ENCODE results near the gene DENND2A. TPM values are rescaled to one million over a fixed set of nuclear protein-coding genes. Genes with fewer than 3 reads are reported as not detected.
"Not testable (repeated sequence)": the region's sequence is repeated elsewhere in the genome, so short reads cannot be mapped to it uniquely, and the experiment has no call there.

Gene DENND2A
- total RNA-seq, 1 donor from 2014 or later, result 25.7 TPM

DNA sequence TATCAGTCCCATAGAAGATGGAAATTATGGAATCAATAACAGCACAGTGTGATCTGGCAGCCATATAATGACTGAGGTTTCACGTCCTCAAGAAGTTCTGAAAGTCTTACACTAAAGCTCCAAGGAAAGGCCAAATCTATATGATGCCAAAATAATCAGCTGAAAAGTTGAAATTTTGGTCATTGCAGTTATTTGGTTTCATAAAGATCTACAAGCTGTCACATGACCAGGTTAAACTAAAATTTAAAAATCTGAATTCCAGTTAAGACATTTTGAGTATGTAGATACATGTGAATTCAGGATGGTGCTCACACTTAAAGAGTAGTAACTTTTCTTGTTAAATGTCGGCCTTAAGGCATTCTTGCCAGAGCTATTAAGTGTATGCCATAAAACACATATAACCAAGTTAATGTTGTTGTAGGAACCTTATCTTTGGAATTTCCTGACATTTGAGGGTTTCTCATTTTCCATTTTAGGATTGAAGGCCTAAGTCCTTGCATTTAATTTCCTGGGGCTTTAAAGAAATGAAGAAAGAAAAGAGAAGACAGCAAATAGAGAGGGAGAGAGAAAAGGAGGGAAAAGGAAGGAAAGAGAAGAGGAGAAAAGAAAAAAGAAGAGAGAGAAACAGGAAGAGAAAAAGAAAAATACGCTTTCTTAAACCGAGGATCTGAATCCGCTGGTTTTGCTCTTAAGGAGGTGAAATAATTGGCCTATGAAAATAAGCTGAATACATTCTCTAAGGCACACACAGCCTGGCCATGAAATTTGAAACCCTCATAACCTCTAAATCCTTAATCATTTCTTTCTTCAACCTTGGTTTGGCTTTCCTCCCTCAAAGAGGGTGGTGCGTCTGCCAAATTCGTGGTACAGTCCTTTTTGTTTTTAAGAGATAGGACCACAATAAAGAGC is 43.8 kb downstream of the DENND2A start:
- DNase-seq (ENCODE audit: low spot score in 2 of 2), result no peak
- no peak for FAIRE-seq

DNA sequence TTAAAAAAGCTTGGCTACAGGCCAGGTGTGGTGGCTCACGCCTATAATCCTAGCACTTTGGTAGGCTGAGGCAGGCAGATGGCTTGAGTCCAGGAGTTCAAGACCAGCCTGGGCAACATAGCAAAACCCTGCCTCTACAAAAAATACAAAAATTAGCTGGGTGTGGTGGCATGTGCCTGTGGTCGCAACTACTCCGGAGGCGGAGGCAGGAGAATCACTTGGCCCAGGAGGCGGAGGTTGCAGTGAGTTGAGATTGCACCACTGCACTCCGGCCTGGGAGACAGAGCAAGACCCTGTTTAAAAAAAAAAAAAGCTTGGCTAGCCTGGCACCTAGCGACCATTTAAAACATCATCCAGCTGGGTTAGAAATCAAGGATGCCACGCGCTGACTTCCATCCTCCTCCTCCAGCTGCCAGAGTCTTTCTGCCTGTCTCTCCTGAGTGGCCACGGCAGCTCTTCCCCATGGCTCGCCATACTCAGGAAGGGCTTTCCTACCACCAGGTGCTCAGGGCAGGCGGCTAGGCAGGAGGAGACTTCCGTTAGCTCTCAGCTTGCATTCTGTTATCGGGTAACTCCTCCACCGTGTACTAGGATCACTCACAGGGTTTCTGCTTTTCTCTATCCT is 45.0 kb downstream of the DENND2A start:
- DNase-seq (ENCODE audit: low spot score in 2 of 2), result no peak

DNA sequence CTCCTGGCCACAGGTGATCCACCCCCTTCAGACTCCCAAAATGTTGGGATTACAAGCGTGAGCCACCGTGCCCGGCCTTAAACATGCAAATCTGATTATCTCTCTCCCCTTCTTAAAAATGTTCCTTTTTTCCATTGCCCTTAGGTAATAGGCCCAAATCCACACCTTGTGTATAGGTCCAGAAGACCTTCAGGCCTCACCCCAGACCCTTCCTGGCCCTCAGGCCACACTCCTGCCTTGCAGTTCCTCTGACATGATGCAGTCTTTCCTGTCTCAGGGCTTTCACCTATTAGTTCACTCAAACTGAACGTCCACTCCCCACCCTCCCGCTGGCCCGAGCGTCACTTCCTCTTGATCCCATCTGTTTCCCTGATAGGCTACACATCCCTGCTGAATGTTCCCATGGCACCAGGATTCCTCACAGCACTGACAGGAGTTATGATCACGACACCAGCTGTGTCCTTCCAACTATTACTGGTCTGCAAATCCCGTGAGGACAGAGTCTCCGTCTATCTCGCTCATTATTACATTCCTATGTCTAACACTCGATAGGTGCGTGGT is 46.4 kb downstream of the DENND2A start:
- no peak for FAIRE-seq
- DNase-seq (ENCODE audit: low spot score in 2 of 2), result no peak

More for the DNA sequence above, 45.0 kb downstream of the DENND2A start:
- no peak for FAIRE-seq

DNA sequence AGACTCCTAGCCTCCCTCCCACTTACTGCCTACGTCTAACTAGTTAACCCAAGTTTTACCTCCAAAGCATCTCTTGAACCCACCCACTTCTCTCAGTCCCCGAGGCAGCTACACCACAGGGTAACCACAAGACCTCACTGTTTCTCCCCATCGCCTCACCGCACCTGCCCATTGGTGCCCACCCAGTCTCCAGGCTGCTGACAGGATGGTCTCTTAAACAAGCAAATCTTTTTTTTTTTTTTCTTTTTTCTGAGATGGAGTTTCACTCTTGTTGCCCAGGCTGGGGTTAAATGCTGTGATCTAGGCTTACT is 47.0 kb downstream of the DENND2A start:
- FAIRE-seq (no peak), DNase-seq (ENCODE audit: low spot score in 2 of 2) (no peak)

DNA sequence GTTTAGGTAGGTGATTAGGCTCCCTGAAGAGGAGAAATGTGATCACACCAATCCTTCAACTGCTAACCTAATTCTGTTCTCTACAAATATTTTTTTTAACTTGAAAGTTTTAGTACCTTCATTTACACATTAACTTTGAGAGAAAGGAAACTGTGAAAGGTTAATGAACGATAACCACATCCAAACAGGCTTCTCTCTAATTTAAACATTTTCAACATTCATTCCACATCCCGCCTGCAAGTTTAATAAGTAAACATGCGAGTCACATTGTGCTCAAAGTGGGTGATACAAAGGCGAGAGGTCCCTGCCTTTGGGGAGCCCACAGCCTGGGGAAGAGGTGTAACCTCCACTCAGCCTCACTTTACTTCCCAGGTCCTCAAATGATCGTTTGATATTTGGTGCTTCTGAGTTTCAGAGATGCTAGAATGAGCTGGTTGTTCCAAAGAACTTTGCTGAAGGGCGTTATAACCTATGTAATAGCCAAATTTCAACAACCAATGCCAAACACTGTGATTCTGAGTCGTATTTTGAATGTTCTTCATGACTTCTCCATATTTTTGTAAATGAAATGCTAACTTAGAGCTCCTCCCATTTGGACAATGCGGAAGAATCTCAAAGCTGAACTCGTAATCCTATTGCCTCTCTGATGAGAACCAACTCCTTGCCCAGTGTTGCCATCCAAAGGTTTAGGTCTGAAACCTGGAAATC is 47.5 kb downstream of the DENND2A start:
- no peak for FAIRE-seq

DNA sequence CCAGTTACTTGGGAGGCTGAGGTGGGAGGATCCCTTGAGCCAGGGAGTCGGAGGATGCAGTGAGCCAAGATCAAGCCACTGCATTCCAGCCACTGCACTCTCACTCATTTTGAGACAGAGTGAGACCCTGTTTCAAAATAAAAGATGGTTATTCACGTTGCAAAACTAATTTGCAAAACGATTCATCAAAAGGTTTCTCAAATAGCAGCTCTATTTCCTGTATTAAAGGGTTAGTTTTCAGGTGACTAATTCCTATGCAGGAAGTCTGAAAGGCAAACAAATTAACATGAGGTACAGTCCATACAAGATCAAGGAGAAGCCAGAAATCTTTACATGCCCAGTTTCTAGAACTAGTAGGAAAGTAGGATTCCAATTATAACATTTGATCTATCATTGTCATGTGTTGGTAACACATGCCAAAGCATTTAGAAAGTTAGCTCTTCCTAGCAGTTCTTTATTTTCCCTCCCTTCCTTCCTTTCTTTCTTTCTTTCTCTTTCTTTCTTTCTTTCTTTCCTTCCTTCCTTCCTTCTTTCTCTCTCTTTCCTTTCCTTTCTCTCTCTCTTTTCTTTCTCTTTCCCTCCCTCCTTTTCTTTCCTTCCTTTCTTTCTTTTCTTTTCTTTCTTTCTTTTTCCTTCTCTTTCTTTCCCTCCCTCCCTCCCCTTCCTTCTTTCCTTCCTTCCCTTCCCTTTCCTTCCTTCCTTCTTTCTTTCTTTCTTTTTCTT is 49.3 kb downstream of the DENND2A start:
- no peak for FAIRE-seq
- no peak for DNase-seq (ENCODE audit: low spot score in 2 of 2)

More for the DNA sequence above, 47.5 kb downstream of the DENND2A start:
- no peak for DNase-seq (ENCODE audit: low spot score in 2 of 2)

DNA sequence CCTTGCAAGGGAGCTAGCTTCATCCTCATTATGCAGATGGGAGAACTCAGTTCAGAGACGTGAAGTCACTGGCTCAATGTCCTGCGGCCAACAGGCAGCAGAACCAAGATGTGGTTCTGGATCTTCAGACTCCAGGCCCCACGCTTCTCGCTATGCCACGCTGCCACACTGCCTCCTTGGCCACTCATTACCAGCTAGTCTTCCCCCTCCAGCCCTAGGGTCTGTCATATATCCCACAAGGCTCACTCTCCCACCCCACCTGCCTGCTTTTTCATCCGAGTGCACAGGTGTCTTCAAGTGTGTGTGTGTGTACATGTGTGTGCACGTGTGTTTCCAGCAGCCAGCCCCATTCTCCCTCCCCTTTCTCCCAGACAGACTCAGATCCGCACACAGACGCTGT is 53.4 kb downstream of the DENND2A start:
- FAIRE-seq, result no peak

DNA sequence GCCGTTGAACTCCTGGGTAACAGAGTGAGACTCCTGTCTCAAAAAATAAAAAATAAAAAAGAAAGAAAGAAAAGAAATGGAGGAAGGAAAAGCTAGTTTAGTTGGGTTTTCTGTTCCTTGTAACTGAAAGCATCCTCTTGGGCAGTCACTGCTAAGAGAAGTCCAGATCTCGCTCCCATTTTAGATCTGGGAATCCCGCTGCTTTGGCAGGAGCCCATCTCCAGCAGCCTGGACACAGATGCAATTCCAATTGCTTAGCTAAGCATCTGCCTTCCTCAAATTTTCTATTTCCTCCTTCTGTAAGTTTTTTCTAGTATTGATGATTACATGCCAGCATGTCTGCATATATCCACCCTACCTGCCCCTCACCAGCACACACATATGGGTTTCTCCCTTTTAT is 54.1 kb downstream of the DENND2A start:
- DNase-seq (ENCODE audit: low spot score in 2 of 2) (no peak), FAIRE-seq (no peak)

More for the DNA sequence above, 53.4 kb downstream of the DENND2A start:
- DNase-seq (ENCODE audit: low spot score in 2 of 2), result no peak

DNA sequence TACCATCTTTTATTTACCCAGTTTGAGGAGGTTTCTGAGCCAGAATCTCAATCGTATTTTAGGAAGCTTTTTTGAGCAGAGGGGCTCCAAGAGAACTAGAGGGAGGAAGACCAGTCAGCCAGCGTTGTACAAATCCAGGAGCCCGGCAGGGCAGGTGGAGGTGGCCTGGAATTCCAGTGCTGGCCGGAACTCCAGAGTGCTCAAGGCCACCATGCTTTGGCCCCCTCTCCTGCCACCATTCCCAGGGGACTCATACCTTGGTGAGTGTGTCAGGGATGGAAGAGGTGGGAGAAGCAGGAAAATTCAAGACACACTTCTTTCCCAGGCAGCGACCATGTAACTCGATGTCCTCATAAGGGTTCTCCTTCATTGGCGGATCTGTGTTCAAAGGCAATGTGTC is 55.3 kb downstream of the DENND2A start:
- DNase-seq (ENCODE audit: low spot score in 2 of 2) (no peak), FAIRE-seq (no peak)

DNA sequence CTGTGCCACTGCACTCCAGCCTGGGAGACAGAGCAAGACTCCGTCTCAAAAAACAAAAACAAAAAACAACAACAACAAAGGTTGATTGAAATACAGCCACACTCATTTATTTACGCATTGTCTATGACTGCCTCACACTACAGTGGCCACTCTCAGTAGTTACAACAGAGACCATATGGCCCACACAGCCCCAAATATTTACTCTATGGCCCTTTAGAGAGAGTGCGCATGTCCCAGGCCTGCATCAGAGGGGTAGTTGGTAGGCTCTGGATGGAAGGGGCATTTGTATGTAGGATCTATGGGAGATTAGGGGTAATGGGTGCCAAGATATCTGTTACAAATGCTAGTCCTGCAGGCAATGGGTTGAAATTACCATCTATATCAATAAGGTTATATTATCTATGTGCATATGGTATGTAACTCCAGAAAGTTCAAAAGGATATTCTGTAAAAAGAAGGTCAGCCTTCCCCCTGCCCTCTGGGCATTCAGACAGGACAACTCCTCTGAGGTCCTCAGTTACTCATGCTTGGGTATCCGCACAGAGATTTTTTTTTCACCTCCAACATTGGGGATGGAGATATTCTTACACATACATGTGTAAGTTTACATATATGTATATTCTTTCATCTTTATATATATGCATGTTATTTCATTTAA is 56.3 kb downstream of the DENND2A start:
- FAIRE-seq (no peak), DNase-seq (ENCODE audit: low spot score in 2 of 2) (no peak)

DNA sequence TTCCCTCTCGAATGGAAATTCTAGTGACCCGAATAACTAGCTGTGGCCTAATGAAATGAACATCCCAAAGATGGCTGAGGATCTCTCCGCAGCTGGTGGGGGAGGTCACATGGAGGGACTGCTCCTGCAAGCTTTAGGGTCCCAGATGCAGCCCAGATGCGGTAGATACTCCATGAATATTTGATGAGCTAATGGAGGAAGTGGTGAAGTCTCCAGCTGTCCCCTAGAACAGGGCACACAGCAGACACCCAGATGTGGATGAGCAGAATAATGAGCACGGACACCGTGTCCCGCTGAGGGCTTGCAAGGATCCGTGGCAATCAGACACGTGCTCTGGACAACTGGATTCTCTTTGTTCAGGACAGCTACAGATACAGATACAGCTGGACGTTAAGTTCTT is 59.2 kb downstream of the DENND2A start:
- no peak for FAIRE-seq

DNA sequence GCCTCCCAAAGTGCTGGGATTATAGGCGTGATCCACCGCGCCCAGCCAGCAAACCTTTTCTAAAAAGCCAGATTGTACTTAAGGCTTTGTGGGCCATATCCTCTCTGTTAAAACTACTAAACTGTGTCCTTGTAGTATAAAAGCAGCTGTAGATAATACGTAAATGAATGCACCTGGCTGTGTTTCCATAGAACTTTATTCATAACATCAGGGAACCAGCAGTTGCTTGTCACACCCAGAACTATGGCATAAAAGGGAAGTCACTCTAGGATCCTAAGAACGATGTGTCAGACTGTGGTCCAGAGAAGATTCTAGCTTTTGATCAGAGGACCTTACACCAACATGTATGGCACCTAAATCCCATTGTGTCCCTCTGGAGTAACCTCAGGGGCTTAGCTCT is 63.0 kb downstream of the DENND2A start:
- no peak for FAIRE-seq
- no peak for DNase-seq (ENCODE audit: low spot score in 2 of 2)

More for the DNA sequence above, 59.2 kb downstream of the DENND2A start:
- no peak for DNase-seq (ENCODE audit: low spot score in 2 of 2)

DNA sequence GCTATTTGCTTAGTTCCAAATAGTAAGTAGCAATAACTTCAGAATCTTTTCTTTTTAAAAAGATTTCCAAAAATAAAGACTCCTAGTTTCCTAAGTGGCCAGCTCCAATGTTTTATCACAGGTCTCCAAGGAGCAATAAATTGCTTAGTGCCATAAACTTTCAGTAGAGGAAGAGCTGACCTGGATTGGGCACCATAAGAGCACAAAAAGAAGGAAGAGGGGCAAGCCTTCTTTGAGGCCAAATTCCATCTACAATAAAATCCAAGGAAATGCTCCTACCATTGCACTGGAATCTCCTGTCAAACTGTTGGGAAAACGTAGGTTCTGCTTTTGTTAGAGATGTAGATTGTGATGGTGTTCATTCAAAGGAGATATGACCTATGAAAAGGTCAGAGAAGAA is 64.0 kb downstream of the DENND2A start:
- no peak for DNase-seq (ENCODE audit: low spot score in 2 of 2)
- no peak for FAIRE-seq

DNA sequence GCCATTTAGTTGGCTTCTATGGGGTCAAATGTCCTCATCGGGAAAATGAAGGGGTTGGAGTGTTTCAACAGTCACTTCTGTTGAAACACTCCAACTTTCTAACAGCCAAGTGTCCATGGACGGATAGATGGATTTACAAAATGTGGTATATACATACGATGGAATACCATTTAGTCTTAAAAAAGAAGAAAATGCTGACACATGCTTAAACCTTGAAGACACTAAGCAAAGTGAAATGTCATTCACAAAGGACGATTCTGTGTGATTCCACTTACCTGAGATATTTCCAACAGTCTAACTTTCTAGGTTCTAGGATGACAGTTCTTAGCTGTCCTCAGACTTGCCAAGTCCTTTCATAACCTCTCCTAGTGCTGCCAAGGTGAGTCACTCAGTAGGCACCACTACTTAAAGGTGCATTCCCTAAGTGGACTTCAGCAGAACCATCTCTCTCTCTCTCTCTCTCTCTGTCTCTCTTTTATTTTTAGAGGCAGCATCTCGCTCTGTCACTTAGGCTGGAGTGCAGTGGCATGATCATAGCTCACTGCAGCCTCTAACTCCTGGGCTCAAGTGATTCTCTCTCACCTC is 69.0 kb downstream of the DENND2A start:
- DNase-seq (ENCODE audit: low spot score in 2 of 2), result no peak
- no peak for FAIRE-seq

DNA sequence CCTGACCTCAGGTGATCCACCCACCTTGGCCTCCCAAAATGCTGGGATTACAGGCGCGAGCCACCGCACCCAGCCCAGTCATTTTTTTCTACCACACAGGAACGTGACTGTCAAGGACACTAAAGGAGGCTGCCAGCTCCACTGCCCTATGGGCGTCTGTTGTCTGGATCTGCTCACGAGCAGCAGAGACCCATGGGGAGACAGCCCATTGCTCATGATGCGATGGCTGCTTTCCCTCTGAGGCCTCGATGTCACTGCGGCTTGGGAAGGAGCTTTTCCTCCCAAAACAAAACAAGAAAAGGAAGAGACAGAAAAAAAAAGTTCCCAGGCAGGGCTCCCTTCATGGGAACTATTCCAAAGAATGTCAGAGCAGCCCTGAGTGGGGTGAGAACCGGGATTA is 70.5 kb downstream of the DENND2A start:
- DNase-seq (ENCODE audit: low spot score in 2 of 2), result no peak
- FAIRE-seq, result no peak

DNA sequence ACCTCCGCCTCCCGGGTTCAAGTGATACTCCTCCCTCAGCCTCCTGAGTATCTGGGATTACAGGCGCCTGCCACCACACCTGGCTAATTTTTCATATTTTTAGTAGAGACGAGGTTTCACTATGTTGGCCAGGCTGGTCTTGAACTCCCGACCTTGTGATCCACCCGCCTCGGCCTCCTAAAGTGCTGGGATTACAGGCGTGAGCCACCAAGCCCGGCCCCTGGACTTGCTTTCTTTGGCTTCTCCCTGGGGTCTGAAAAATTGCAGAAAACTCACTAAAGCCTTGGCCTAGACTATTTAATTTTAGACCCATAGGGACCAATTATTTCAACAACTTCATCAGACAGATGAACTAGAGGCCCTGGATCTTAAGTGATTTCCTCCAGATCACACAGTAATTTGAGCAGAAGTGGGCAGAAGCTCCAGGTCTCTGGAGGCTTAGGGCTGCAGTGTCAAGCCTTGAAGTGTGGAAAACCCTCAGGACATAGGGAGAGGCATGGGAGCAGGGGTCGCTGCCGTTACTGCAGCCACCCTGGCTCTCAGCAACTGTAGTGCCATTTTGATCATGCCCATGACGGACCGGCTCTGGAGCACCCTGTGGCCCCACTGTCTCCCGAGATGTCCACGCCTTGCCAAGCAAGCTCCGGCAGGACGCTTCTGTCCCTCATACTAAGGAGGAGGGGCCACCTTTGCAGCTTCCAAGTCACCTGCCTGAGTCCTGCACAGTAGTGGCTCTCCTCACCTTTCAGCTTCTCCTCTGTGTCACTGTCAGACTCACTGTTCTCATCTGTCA is 72.4 kb downstream of the DENND2A start:
- FAIRE-seq, result no peak
- no peak for DNase-seq (ENCODE audit: low spot score in 2 of 2)

DNA sequence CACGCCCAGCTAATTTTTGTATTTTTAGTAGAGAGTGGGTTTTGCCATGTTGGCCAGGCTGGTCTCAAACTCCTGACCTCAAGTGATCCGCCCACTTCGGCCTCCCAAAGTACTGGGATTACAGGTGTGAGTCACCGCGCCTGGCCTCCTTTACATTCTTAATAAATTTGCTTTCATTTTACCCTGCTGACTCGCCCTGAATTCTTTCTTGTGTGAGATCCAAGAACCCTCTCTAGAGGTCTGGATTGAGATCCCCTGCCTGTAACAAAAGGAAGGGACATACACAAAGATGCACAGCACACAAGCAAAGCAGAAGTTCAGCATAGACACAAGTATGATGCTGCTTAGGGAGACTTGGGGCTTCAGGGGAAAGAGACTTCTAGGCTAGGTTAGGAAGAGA is 74.4 kb downstream of the DENND2A start:
- FAIRE-seq; DNase-seq (ENCODE audit: low spot score in 2 of 2): not testable (repeated sequence)

DNA sequence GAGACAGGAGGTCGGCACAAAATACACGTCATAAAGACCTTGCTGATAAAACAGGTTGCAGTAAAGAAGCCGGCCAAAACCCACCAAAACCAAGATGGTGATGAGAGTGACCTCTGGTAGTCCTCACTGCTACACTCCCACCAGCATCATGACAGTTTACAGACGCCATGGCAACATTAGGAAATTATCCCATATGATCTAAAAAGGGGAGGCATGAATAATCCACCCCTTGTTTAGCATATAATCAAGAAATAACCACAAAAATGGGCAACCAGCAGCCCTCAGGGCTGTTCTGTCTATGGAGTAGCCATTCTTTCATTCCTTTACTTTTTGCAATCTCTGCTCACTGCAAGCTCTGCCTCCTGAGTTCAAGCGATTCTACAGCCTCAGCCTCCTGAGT is 74.9 kb downstream of the DENND2A start:
- not testable (repeated sequence) for DNase-seq (ENCODE audit: low spot score in 2 of 2); FAIRE-seq

DNA sequence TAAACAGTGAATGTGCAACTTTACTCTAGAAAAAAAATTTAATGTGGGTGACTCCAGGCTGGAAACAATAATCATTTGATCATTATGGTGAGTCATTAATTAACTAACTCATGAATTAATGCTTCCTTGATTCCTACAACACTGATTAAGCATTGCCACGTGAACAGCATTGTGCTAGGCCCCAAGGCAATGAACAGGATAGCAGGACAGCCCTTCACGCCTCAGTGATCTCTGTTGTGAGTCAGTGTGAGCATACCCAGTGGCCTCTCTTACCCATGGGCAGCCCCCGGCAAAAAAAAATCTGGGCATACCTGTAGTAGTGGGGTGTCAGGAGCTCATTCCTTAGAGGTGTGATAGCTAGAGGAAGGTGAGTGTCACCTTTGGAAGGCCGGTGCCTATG is 76.0 kb downstream of the DENND2A start:
- DNase-seq (ENCODE audit: low spot score in 2 of 2) (no peak), FAIRE-seq (no peak)
